OCI-LY3 (cell line): Measurements from ENCODE around the gene STPG1.

Experiments
- EZH2phosphoT487 ChIP-seq: fragments of 200-600 bp; shearing (Covaris generic); IDR thresholded peaks from 2 replicates; pipeline ENCODE4 v1.6.1; 2018; ENCODE audit warnings: antibody characterized with exemption, mixed run types, low read depth
- TF ChIP-seq, protein P1 (sequence below): fragments of 200-600, 300-600 bp; sonication (generic); IDR thresholded peaks from 2 replicates; pipeline ENCODE4 v1.5.1; 2014; ENCODE audit warnings: antibody characterized with exemption, low read length, low read depth

DNA sequence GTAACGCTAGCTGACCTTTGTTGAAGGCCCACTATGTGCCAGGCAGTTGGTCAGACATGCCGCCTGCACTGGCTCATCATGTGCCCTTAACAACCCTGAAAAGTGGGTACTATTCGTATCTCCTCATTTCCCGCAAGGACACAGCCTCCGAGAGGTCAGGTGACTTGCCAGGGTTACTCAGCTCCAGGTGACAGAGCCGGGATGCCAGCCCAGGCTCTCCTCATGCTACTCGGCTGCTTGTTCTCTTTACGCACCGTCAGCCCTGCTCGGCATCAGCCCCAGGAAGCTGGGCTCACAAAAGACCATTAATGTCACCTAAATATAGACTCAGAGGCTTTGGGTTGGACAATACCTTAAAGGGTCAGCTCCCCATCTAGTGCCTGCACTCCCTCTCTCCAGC is 65.4 kb downstream of the STPG1 start:
- TF ChIP-seq, protein P1, sequence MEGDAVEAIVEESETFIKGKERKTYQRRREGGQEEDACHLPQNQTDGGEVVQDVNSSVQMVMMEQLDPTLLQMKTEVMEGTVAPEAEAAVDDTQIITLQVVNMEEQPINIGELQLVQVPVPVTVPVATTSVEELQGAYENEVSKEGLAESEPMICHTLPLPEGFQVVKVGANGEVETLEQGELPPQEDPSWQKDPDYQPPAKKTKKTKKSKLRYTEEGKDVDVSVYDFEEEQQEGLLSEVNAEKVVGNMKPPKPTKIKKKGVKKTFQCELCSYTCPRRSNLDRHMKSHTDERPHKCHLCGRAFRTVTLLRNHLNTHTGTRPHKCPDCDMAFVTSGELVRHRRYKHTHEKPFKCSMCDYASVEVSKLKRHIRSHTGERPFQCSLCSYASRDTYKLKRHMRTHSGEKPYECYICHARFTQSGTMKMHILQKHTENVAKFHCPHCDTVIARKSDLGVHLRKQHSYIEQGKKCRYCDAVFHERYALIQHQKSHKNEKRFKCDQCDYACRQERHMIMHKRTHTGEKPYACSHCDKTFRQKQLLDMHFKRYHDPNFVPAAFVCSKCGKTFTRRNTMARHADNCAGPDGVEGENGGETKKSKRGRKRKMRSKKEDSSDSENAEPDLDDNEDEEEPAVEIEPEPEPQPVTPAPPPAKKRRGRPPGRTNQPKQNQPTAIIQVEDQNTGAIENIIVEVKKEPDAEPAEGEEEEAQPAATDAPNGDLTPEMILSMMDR, result no peak
- no peak for TF ChIP-seq EZH2phosphoT487
